ENCODE results near the gene VSTM2L.

DNA sequence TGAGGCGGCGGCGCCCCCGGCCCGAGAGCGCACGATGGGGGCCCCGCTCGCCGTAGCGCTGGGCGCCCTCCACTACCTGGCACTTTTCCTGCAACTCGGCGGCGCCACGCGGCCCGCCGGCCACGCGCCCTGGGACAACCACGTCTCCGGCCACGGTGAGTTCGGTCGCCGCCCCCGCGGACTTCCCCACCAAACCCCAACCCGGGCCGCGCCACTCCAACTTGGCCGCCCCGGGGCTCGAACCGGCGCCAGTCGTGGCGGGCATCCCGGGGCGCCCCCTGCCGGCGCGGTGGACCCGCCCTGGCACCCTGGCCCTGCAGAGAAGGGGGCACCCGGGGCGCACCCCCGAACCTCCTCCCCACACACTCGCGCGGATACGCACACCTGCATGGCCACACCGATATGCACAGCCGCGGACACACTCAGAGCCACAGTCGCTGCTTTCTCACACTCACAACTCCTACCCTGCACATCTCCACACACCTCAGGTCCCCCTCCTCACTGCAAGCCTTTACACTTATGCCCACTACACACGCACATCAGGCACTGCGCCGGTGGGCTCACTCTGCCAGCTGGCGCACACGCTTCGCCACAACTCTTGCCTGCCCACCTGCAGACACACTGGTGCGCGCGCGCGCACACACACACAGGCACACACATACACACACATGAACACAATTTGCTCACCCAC, 535 bp downstream of the VSTM2L start:
- TF ChIP-seq, protein P1, sequence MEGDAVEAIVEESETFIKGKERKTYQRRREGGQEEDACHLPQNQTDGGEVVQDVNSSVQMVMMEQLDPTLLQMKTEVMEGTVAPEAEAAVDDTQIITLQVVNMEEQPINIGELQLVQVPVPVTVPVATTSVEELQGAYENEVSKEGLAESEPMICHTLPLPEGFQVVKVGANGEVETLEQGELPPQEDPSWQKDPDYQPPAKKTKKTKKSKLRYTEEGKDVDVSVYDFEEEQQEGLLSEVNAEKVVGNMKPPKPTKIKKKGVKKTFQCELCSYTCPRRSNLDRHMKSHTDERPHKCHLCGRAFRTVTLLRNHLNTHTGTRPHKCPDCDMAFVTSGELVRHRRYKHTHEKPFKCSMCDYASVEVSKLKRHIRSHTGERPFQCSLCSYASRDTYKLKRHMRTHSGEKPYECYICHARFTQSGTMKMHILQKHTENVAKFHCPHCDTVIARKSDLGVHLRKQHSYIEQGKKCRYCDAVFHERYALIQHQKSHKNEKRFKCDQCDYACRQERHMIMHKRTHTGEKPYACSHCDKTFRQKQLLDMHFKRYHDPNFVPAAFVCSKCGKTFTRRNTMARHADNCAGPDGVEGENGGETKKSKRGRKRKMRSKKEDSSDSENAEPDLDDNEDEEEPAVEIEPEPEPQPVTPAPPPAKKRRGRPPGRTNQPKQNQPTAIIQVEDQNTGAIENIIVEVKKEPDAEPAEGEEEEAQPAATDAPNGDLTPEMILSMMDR (conservative IDR thresholded peaks at IDR 0.05 in 1 of 2, IDR thresholded peaks at IDR 0.05 in 1 of 2; ENCODE audit: low read depth in 1 of 2, low read length in 2 of 2), result peak in 1 of 2 donors; percentile 18
- TF ChIP-seq EZH2 (IDR thresholded peaks at IDR 0.05; ENCODE audit: low read length, missing control alignments), result no peak

Measured in fibroblast of lung (primary cell).